GM19023 (cell line): ENCODE data around the gene RPS19BP1.

Source experiments
- ATAC-seq: cut with Tn5 transposase; IDR thresholded peaks from one replicate; pipeline ENCODE4 v1.9.1; 2021; ENCODE audit warnings: mild to moderate bottlenecking, moderate library complexity; ENCODE audit not compliant: unreplicated experiment

RPS19BP1 gene

DNA sequence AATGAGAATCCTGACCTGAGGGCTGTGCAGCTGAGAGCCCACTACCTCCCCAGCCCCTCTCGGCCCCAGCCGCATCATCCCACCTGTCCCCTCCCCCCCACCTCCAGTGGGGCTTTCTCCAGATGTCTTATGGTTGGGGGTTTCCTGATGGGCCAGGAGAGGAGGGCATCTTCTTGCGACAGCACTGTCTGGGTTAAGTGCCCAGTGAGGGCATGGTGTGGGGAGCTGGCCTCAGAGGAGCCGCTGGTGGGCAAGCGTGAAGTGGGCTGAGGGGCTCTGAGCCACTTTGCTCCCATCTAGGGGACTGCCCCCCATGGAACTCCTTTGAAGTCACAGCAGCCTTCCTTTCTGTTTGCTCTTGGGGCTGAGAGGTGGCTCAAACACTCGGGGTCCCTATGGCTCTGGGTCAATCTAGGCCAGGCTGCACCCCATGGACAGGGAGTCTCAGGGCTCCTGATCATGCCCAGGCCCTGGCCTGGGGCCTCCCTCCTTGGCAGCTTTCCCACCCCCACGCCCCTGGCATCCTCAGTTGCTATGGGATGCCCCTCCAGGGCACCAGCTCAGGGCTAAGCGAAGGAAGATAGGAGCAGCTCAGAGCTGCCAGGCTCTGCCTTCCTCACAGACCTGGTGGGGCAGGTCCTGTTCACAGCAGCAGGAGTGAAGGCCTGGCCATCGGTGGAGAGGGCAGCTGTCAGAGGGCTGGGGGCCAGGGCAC lies 41.4 kb downstream of the RPS19BP1 start:
- ATAC-seq = no peak

DNA sequence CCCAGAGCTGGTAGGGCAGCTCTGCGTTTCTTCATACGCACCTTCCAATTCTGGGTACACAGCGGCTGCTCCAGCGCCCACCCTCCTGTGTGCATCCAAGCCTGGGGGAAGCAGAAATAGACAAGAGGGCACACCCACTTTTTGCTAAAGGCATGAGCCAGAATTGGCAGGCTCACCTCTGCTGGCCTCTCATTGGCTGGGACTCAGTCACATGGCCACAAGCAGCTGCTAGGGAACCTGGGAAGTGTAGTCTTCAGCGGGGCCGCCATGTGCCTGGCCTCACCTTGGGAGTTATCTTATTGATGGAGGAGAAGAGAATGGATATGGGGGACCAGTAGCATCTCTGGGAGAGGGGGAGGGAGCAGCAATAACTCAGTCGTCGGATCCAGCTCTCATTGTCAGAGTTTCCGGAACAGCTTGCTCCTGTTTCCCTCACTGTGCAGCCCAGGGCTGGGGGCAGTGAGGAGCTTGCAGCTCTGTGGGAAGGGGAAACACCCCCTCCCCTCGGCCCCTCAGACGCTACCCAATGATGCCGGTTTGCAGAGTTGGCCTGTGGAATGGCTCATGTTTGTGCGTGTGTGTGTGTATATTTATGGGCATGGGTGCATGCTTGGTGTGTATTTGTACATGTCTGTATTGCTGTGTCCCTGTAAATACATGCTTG lies 42.3 kb downstream of the RPS19BP1 start:
- ATAC-seq = peak; percentile 82

DNA sequence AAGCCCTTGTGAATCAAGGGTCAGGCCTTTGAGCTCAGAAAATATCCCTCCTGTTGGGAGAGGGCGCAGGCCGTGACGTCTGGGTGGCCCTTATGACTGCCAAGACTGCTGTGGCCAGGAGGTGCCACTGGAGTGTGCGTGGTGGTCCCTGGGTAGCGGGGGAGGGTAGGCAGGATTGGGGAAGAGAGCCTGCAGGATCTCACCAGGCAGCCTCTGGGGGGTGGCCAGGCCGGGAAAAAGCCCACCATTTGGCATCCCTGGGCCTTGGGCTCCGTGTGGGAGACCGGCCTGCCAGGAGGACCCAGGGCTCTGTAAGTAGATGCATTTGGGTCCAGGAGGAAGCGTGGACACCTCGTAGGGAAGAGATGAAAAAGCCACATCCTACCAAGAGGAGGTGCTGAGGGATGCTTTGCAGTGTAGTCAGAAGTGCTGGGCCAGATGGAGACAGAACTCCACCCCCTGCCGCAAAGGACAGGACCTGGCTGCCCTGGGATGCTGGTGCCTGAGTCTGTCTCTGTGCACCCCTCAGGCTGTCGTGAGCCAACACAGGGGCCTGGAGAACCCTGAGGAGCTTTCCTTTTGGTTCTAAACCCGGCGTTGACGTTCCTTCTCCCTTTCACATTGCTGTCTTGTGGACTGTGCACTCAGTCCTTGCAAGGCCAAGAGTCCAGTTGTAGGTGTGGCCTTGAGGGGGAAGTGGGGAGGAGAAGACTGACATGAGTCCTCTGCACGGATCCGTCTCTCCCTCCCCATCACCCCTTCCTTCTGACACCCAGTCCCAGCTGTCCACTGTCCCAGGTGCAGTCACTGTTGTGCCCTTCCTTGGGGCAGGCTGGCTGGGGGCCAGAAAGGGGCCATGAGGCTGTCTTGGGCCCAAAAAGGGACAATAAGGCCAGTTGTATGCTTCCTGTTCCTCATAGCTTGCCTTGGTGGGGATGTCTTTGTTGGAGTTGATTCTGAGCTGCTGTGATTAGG lies 43.2 kb downstream of the RPS19BP1 start:
- no peak for ATAC-seq

DNA sequence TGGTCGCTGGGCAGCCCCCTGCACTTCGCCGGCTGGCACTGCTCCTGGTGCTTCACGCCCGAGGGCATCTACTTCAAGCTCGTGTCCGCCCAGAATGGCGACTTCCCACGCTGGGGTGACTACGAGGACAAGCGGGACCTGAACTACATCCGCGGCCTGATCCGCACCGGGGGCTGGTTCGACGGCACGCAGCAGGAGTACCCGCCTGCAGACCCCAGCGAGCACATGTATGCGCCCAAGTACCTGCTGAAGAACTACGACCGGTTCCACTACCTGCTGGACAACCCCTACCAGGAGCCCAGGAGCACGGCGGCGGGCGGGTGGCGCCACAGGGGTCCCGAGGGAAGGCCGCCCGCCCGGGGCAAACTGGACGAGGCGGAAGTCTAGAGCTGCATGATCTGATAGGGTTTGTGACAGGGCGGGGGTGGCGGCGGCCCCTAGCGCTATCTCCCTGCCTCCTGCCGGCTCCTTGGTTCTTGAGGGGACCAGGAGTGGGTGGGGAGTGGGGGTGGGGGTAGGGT lies 43.9 kb downstream of the RPS19BP1 start:
- no peak for ATAC-seq

DNA sequence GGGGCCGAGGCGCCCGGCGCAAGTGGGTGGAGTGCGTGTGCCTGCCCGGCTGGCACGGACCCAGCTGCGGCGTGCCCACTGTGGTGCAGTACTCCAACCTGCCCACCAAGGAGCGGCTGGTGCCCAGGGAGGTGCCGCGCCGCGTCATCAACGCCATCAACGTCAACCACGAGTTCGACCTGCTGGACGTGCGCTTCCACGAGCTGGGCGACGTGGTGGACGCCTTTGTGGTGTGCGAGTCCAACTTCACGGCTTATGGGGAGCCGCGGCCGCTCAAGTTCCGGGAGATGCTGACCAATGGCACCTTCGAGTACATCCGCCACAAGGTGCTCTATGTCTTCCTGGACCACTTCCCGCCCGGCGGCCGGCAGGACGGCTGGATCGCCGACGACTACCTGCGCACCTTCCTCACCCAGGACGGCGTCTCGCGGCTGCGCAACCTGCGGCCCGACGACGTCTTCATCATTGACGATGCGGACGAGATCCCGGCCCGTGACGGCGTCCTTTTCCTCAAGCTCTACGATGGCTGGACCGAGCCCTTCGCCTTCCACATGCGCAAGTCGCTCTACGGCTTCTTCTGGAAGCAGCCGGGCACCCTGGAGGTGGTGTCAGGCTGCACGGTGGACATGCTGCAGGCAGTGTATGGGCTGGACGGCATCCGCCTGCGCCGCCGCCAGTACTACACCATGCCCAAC lies 44.6 kb downstream of the RPS19BP1 start:
- no peak for ATAC-seq

DNA sequence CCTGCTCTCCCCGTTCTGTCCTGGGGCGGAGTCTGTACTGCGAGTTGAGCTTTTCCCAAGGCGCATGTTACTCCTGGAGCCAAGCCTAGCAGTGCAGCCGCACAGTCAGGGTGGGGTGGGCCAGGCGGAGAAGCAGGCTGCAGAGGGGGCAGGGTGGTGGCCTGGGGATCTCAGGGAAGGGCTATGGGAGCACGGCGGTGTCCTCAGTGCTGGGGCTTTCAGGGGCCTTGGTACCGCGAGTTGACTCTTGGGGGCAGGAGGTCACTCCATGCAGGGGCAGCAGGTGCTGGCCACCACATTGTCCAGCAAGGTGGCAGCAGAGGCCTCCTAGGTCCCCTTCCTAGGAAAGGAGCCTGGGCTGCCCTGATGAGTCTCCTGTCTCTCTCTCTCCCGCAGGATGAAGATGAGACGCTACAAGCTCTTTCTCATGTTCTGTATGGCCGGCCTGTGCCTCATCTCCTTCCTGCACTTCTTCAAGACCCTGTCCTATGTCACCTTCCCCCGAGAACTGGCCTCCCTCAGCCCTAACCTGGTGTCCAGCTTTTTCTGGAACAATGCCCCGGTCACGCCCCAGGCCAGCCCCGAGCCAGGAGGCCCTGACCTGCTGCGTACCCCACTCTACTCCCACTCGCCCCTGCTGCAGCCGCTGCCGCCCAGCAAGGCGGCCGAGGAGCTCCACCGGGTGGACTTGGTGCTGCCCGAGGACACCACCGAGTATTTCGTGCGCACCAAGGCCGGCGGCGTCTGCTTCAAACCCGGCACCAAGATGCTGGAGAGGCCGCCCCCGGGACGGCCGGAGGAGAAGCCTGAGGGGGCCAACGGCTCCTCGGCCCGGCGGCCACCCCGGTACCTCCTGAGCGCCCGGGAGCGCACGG lies 45.4 kb downstream of the RPS19BP1 start:
- ATAC-seq = no peak

DNA sequence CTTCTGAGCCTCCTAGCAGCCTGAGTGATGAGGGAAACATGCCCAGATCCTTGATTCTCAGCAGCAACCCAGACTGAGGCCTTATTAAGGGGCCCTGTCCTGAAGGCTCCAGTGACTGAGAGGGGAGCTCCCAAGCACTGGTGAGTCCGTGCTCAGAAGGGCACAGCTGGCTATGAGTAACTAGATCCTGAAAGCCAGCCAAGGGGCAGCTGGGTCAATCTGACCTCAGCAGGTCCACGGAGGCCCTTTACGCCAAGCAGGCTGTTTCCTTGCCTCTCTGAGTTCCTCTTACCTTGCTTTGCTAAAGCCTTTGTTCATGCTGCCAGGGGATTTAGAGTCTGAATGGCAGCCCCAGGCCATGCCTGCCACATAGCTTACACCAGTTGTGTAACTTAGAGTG lies 49.8 kb downstream of the RPS19BP1 start:
- no peak for ATAC-seq

DNA sequence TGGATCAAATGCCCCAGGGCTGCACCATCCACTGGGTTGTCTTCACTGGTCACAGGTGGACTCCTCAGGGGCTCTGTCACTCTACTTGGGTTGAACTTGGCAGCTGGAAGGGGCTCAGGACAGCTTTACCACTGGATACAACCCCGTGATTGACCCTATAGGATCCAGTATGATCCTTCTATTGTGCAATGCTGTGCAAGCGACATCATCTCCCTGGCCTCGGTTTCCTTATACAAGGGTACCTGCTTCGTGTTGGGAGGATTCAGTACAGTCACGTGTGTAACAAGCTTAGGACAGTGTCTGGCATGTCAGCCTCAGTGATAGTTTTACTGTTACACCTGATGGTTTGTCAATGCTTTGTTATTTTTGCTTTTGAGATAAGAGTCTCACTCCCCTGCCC lies 51.0 kb downstream of the RPS19BP1 start:
- ATAC-seq = no peak

DNA sequence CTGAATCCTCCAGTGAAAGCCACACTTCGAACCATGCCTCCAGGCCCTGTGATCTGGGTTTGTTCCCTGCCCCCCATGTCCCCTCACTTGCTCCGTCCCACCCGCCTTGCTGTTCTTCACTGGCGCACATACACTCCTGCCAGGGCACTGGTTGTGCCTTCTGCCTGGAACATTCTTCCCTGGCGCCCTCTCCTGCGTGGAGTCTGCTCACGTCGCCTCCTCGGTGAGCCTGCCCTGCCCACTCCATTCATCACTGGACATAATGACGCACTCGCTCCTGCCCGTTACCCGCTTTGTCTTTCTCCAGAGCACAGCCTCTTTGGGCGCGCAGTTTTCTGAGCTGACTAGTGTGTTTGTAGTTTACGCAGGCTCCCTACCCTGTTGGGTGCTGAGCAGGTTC lies 51.5 kb downstream of the RPS19BP1 start:
- ATAC-seq = no peak

DNA sequence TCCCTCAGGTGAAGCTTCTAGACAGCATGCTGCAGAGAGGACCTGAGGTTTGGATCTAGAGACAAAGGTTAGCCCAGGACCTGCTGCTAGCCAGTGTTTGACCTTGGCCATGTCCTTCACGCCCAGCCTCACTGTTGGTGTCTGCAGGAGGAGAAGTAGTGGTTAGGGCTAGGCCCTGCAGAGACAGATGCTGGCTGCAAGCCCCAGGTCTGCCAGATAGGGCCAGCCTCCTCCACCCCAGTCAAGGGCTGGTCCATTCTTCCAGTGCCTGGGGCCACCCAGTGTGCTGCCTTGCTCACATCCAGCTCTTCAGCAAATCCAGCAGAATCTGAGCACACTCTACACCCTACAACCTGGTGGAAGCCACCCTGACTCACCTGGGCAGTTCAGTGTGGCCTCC lies 52.0 kb downstream of the RPS19BP1 start:
- ATAC-seq = no peak

DNA sequence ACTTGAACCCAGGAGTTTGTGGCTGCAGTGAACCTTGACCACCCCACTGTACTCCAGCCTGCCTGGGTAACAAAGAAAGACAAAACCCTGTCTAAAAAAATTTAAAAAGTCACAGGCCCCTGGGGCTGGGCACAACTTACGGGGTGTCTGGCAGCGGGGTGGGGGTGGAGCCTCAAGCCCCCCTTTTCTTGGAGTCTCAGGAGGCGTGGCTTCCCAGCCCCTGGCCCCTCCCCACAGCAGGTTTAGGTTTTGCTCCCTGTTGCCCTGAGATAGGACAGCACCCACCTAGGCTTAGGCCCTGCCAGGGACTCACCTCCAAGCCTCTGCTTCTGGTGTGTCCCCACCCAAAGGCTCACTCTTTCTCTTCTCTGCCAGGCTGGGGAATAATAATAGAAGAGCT lies 53.3 kb downstream of the RPS19BP1 start:
- ATAC-seq = no peak
